B cell (primary cell): ENCODE measurements around the gene CRY1.

ENCODE experiments used
- EZH2 ChIP-seq: IDR thresholded peaks from 2 replicates; pipeline ENCODE4 v1.6.1; 2012; ENCODE audit warnings: borderline replicate concordance, low read depth, mild to moderate bottlenecking, moderate library complexity, low read length; ENCODE audit not compliant: insufficient read depth, poor library complexity, severe bottlenecking
- TF ChIP-seq, protein P1 (sequence below): fragments of 200-600 bp; IDR thresholded peaks from one replicate; pipeline ENCODE4 v1.8.0; 2022; ENCODE audit warnings: antibody characterized with exemption, mild to moderate bottlenecking

DNA sequence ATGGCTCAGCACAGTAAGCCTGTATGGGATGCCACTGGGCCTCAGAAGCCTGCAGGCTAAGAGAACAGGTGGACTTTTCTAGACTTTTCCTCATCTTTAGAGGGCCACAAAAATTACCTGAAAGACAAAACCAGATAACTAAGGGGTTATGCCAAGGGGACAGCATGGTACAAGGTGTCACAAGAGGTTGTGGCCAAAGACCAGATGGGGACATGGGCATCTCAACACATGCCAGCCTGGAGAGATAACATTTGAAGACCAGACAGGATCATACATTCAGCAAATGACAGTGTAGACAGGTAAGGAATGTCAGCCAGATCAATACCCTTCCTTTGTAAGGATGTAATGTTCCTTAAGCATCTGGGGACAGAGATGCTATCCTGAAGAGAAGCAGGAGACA, 8.9 kb upstream of the CRY1 start:
- TF ChIP-seq, protein P1, sequence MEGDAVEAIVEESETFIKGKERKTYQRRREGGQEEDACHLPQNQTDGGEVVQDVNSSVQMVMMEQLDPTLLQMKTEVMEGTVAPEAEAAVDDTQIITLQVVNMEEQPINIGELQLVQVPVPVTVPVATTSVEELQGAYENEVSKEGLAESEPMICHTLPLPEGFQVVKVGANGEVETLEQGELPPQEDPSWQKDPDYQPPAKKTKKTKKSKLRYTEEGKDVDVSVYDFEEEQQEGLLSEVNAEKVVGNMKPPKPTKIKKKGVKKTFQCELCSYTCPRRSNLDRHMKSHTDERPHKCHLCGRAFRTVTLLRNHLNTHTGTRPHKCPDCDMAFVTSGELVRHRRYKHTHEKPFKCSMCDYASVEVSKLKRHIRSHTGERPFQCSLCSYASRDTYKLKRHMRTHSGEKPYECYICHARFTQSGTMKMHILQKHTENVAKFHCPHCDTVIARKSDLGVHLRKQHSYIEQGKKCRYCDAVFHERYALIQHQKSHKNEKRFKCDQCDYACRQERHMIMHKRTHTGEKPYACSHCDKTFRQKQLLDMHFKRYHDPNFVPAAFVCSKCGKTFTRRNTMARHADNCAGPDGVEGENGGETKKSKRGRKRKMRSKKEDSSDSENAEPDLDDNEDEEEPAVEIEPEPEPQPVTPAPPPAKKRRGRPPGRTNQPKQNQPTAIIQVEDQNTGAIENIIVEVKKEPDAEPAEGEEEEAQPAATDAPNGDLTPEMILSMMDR = no peak
- TF ChIP-seq EZH2 = no peak
